ENCODE measurements around the gene ADAMTSL3.

- TF ChIP-seq CTCF (conservative IDR thresholded peaks at IDR 0.05 in 1 of 2, IDR thresholded peaks at IDR 0.05 in 1 of 2; ENCODE audit: low read depth in 1 of 2, low read length in 2 of 2), result no peak
- TF ChIP-seq EZH2 (IDR thresholded peaks at IDR 0.05; ENCODE audit: low read length, missing control alignments), result no peak
Observed at GRCh38 chr15:83723216-83723615, 69.3 kb downstream of the ADAMTSL3 start.
